ENCODE data around the gene KMT2E. TPM values are rescaled to one million over a fixed set of nuclear protein-coding genes. Genes with fewer than 3 reads are reported as not detected.

Gene KMT2E
- total RNA-seq, 4 donors from 2014 or later: 93.9 to 208 (median 118) TPM

GRCh38 chr7:105106473-105106872, 92.5 kb downstream of the KMT2E start:
- no peak overlapping the region for H3K27ac ChIP-seq
- no peak for TF ChIP-seq POLR2A (IDR thresholded peaks at IDR 0.05)
- no peak for TF ChIP-seq CTCF (IDR thresholded peaks at IDR 0.05)
- TF ChIP-seq EP300 (IDR thresholded peaks at IDR 0.05): no peak
- TF ChIP-seq POLR2AphosphoS5 (IDR thresholded peaks at IDR 0.05): no peak
- no peaks in the 10 kb centered on the region for H3K9me3 ChIP-seq
- DNase-seq (ENCODE audit: low spot score in 2 of 2): no peak
- WGBS: 80% methylated on average over 6 of the region's 6 CpGs
- H3K27me3 ChIP-seq: no peaks in the 10 kb centered on the region
- H3K4me3 ChIP-seq: no peak overlapping the region
- H3K36me3 ChIP-seq: peaks cover 77% of the 10 kb centered on the region
- H3K4me1 ChIP-seq: no peaks in the 10 kb centered on the region

GRCh38 chr7:105107458-105107857, 93.5 kb downstream of the KMT2E start:
- H3K36me3 ChIP-seq: peaks cover 87% of the 10 kb centered on the region
- no peak overlapping the region for H3K27ac ChIP-seq
- H3K4me1 ChIP-seq: no peaks in the 10 kb centered on the region
- no peak for DNase-seq (ENCODE audit: low spot score in 2 of 2)
- no peaks in the 10 kb centered on the region for H3K9me3 ChIP-seq
- 87% methylated on average over 9 of the region's 9 CpGs for WGBS
- H3K27me3 ChIP-seq: no peaks in the 10 kb centered on the region
- TF ChIP-seq EP300 (IDR thresholded peaks at IDR 0.05) (no peak), POLR2A (IDR thresholded peaks at IDR 0.05) (no peak), CTCF (IDR thresholded peaks at IDR 0.05) (no peak), POLR2AphosphoS5 (IDR thresholded peaks at IDR 0.05) (no peak)
- H3K4me3 ChIP-seq: no peak overlapping the region

GRCh38 chr7:105112440-105113418, 98.7 kb downstream of the KMT2E start:
- 83% methylated on average over 11 of the region's 11 CpGs for WGBS
- Histone ChIP-seq H3K4me3 (no peak overlapping the region), H3K27ac (no peak overlapping the region), H3K4me1 (no peaks in the 10 kb centered on the region), H3K27me3 (no peaks in the 10 kb centered on the region), H3K36me3 (peaks cover 79% of the 10 kb centered on the region), H3K9me3 (no peaks in the 10 kb centered on the region)
- TF ChIP-seq POLR2AphosphoS5 (IDR thresholded peaks at IDR 0.05): no peak
- DNase-seq (ENCODE audit: low spot score in 2 of 2): no peak

- 81% methylated on average over 9 of the region's 9 CpGs for WGBS
- H3K27me3 ChIP-seq: no peaks in the 10 kb centered on the region
- H3K4me3 ChIP-seq: no peak overlapping the region
- no peaks in the 10 kb centered on the region for H3K4me1 ChIP-seq
- H3K9me3 ChIP-seq: no peaks in the 10 kb centered on the region
- peaks cover 44% of the 10 kb centered on the region for H3K36me3 ChIP-seq
- TF ChIP-seq EP300 (IDR thresholded peaks at IDR 0.05) (no peak), CTCF (IDR thresholded peaks at IDR 0.05) (no peak), POLR2AphosphoS5 (IDR thresholded peaks at IDR 0.05) (no peak), POLR2A (IDR thresholded peaks at IDR 0.05) (no peak)
- no peak for DNase-seq (ENCODE audit: low spot score in 2 of 2)
- no peak overlapping the region for H3K27ac ChIP-seq
Observed at GRCh38 chr7:105118612-105119600, 104.9 kb downstream of the KMT2E start.

- H3K27ac ChIP-seq: no peak overlapping the region
- H3K36me3 ChIP-seq: peaks cover 43% of the 10 kb centered on the region
- H3K27me3 ChIP-seq: no peaks in the 10 kb centered on the region
- WGBS: 78% methylated on average over 8 of the region's 8 CpGs
- no peak overlapping the region for H3K4me3 ChIP-seq
- no peak for TF ChIP-seq EP300 (IDR thresholded peaks at IDR 0.05)
- no peak for TF ChIP-seq POLR2AphosphoS5 (IDR thresholded peaks at IDR 0.05)
- no peak for TF ChIP-seq POLR2A (IDR thresholded peaks at IDR 0.05)
- TF ChIP-seq CTCF (IDR thresholded peaks at IDR 0.05): no peak
- no peaks in the 10 kb centered on the region for H3K4me1 ChIP-seq
- DNase-seq (ENCODE audit: low spot score in 2 of 2): no peak
- no peaks in the 10 kb centered on the region for H3K9me3 ChIP-seq
Observed at GRCh38 chr7:105122619-105123018, 108.6 kb downstream of the KMT2E start.
